ENCODE results near the gene COX20.

The COX20 gene

GRCh38 chr1:244865028-244865371, 29.5 kb downstream of the COX20 start:
- no peak for DNase-seq (ENCODE audit: low read depth, low spot score)
- peak overlapping the region; percentile 90 for H3K4me3 ChIP-seq (ENCODE audit: low read length)

GRCh38 chr1:244865820-244866219, 30.4 kb downstream of the COX20 start:
- H3K4me3 ChIP-seq (ENCODE audit: low read length): no peak overlapping the region
- DNase-seq (ENCODE audit: low read depth, low spot score): no peak

GRCh38 chr1:244866355-244866754, 30.9 kb downstream of the COX20 start:
- DNase-seq (ENCODE audit: low read depth, low spot score): no peak
- no peak overlapping the region for H3K4me3 ChIP-seq (ENCODE audit: low read length)

- no peak overlapping the region for H3K4me3 ChIP-seq (ENCODE audit: low read length)
- DNase-seq (ENCODE audit: low read depth, low spot score): no peak
These were observed 33.3 kb downstream of the COX20 start for GRCh38 chr1:244868484-244869363.

- DNase-seq (ENCODE audit: low read depth, low spot score): no peak
These were observed 33.9 kb downstream of the COX20 start for GRCh38 chr1:244869364-244869827.

GRCh38 chr1:244869950-244870349, 34.5 kb downstream of the COX20 start:
- no peak overlapping the region for H3K4me3 ChIP-seq (ENCODE audit: low read length)
- DNase-seq (ENCODE audit: low read depth, low spot score): no peak

More at GRCh38 chr1:244869364-244869827, 33.9 kb downstream of the COX20 start:
- H3K4me3 ChIP-seq (ENCODE audit: low read length): no peak overlapping the region

GRCh38 chr1:244874974-244875579, 39.6 kb downstream of the COX20 start:
- DNase-seq (ENCODE audit: low read depth, low spot score): no peak
- no peak overlapping the region for H3K4me3 ChIP-seq (ENCODE audit: low read length)

- no peak overlapping the region for H3K4me3 ChIP-seq (ENCODE audit: low read length)
- DNase-seq (ENCODE audit: low read depth, low spot score): no peak
These were observed 40.9 kb downstream of the COX20 start for GRCh38 chr1:244876228-244876910.

- H3K4me3 ChIP-seq (ENCODE audit: low read length): no peak overlapping the region
- DNase-seq (ENCODE audit: low read depth, low spot score): no peak
These were observed 43.2 kb downstream of the COX20 start for GRCh38 chr1:244878681-244879080.

GRCh38 chr1:244881552-244882280, 46.3 kb downstream of the COX20 start:
- no peak overlapping the region for H3K4me3 ChIP-seq (ENCODE audit: low read length)
- no peak for DNase-seq (ENCODE audit: low read depth, low spot score)

- no peak overlapping the region for H3K4me3 ChIP-seq (ENCODE audit: low read length)
- no peak for DNase-seq (ENCODE audit: low read depth, low spot score)
These were observed 51.8 kb downstream of the COX20 start for GRCh38 chr1:244887281-244887680.

- H3K4me3 ChIP-seq (ENCODE audit: low read length): no peak overlapping the region
- DNase-seq (ENCODE audit: low read depth, low spot score): no peak
These were observed 58.4 kb downstream of the COX20 start for GRCh38 chr1:244893836-244894235.

All from Jurkat, Clone E6-1 (cell line).